HFFc6 (cell line): ENCODE measurements around the gene CADM1. TPM values are rescaled to one million over a fixed set of nuclear protein-coding genes. Genes with fewer than 3 reads are reported as not detected.

Experiments
- DNase-seq: peaks from one replicate; pipeline ENCODE4 v3.0.0-alpha.2; 2018
- H3K27ac Mint-ChIP-seq: 2 replicates; pipeline ENCODE4 v1.8.0; 2020; ENCODE audit warnings: mild to moderate bottlenecking, mixed read lengths
- H3K27me3 Mint-ChIP-seq: 2 replicates; pipeline ENCODE4 v1.8.0; 2021; ENCODE audit warnings: mild to moderate bottlenecking, moderate library complexity, mixed read lengths; ENCODE audit not compliant: insufficient read depth
- H3K36me3 Mint-ChIP-seq: 2 replicates; pipeline ENCODE4 v1.8.0; 2021; ENCODE audit warnings: low read depth, mixed read lengths
- H3K4me1 Mint-ChIP-seq: 2 replicates; pipeline ENCODE4 v1.8.0; 2020; ENCODE audit warnings: low read depth, mixed read lengths
- H3K4me3 Mint-ChIP-seq: 2 replicates; pipeline ENCODE4 v1.8.0; 2020; ENCODE audit warnings: mild to moderate bottlenecking, moderate library complexity, mixed read lengths
- H3K9me3 Mint-ChIP-seq: 2 replicates; pipeline ENCODE4 v1.8.0; 2020; ENCODE audit warnings: mild to moderate bottlenecking, mixed read lengths
- CTCF ChIP-seq: fragments of 200-600 bp; sonication (generic); IDR thresholded peaks from 2 replicates; pipeline ENCODE4 v1.5.0; 2021; ENCODE audit warnings: antibody characterized with exemption, mild to moderate bottlenecking
- total RNA-seq, 6 experiments: library from RNA; stranded (reverse); fragmentation: NEBNext Ultra II Directional; extraction: Animal tissue kit (Norgen Biotek cat#: 25700); gene quantifications; 2 replicates in 1 of 6; 3 replicates in 5 of 6; pipeline ENCODE4 v1.2.3, GENCODE V29; 2021

Gene CADM1
- total RNA-seq, 6 experiments from 2014 or later: not detected

GRCh38 chr11:115469361-115469760, 34.9 kb downstream of the CADM1 start:
- no peak for DNase-seq
- no peak for TF ChIP-seq CTCF
- peaks cover 38% of the 10 kb centered on the region for H3K9me3 Mint-ChIP-seq
- H3K36me3 Mint-ChIP-seq: no peaks in the 10 kb centered on the region
- no peak overlapping the region for H3K4me3 Mint-ChIP-seq
- no peaks in the 10 kb centered on the region for H3K4me1 Mint-ChIP-seq
- no peak overlapping the region for H3K27ac Mint-ChIP-seq
- no peaks in the 10 kb centered on the region for H3K27me3 Mint-ChIP-seq

- H3K36me3 Mint-ChIP-seq: no peaks in the 10 kb centered on the region
- DNase-seq: no peak
- H3K27ac Mint-ChIP-seq: no peak overlapping the region
- H3K9me3 Mint-ChIP-seq: peaks cover 51% of the 10 kb centered on the region
- no peak overlapping the region for H3K4me3 Mint-ChIP-seq
- TF ChIP-seq CTCF: no peak
- H3K27me3 Mint-ChIP-seq: no peaks in the 10 kb centered on the region
- no peaks in the 10 kb centered on the region for H3K4me1 Mint-ChIP-seq
Measured at GRCh38 chr11:115466122-115466521, 38.1 kb downstream of the CADM1 start.

GRCh38 chr11:115464269-115464668, 39.9 kb downstream of the CADM1 start:
- DNase-seq: no peak
- Mint-ChIP-seq H3K4me1 (no peaks in the 10 kb centered on the region), H3K27me3 (no peaks in the 10 kb centered on the region)

GRCh38 chr11:115463606-115464005, 40.6 kb downstream of the CADM1 start:
- H3K9me3 Mint-ChIP-seq: peaks cover 56% of the 10 kb centered on the region

More at GRCh38 chr11:115464269-115464668, 39.9 kb downstream of the CADM1 start:
- H3K36me3 Mint-ChIP-seq: no peaks in the 10 kb centered on the region
- H3K4me3 Mint-ChIP-seq: no peak overlapping the region
- peaks cover 60% of the 10 kb centered on the region for H3K9me3 Mint-ChIP-seq
- no peak overlapping the region for H3K27ac Mint-ChIP-seq
- TF ChIP-seq CTCF: no peak

GRCh38 chr11:115462757-115463156, 41.5 kb downstream of the CADM1 start:
- Mint-ChIP-seq H3K36me3 (no peaks in the 10 kb centered on the region), H3K9me3 (peaks cover 54% of the 10 kb centered on the region), H3K4me1 (no peaks in the 10 kb centered on the region), H3K27ac (no peak overlapping the region), H3K4me3 (no peak overlapping the region), H3K27me3 (no peaks in the 10 kb centered on the region)
- DNase-seq: no peak
- no peak for TF ChIP-seq CTCF

More at GRCh38 chr11:115463606-115464005, 40.6 kb downstream of the CADM1 start:
- H3K36me3 Mint-ChIP-seq: no peaks in the 10 kb centered on the region
- no peak for DNase-seq
- H3K27me3 Mint-ChIP-seq: no peaks in the 10 kb centered on the region
- no peak overlapping the region for H3K27ac Mint-ChIP-seq
- H3K4me1 Mint-ChIP-seq: no peaks in the 10 kb centered on the region
- TF ChIP-seq CTCF: no peak
- no peak overlapping the region for H3K4me3 Mint-ChIP-seq

- Mint-ChIP-seq H3K36me3 (no peaks in the 10 kb centered on the region), H3K9me3 (peaks cover 57% of the 10 kb centered on the region), H3K4me3 (no peak overlapping the region), H3K27me3 (no peaks in the 10 kb centered on the region), H3K4me1 (no peaks in the 10 kb centered on the region), H3K27ac (no peak overlapping the region)
- DNase-seq: no peak
- no peak for TF ChIP-seq CTCF
Measured at GRCh38 chr11:115462004-115462541, 42.1 kb downstream of the CADM1 start.
